Ramos (cell line): ENCODE measurements around the gene WDR45B.

Experiments used
- in situ Hi-C: fragments of 300-500 bp; cut with MboI; formaldehyde crosslinking; loops from one replicate; pipeline ENCODE4 v1.14.3; 2022; ENCODE audit warnings: low sequenced_read_pairs; ENCODE audit not compliant: unreplicated experiment

Gene WDR45B

GRCh38 chr17:82604532-82604931, 43.7 kb downstream of the WDR45B start:
- in situ Hi-C loops: no loop called here

GRCh38 chr17:82603981-82604448, 44.2 kb downstream of the WDR45B start:
- in situ Hi-C loops: no loop called here

GRCh38 chr17:82602986-82603710, 45.1 kb downstream of the WDR45B start:
- in situ Hi-C loops: no loop called here

GRCh38 chr17:82602487-82602886, 45.8 kb downstream of the WDR45B start:
- in situ Hi-C loops: no loop called here

- in situ Hi-C loops: no loop called here
Measured at GRCh38 chr17:82601447-82602000, 46.7 kb downstream of the WDR45B start.

- in situ Hi-C loops: no loop called here
Measured at GRCh38 chr17:82600731-82601446, 47.4 kb downstream of the WDR45B start.

GRCh38 chr17:82599674-82600661, 48.3 kb downstream of the WDR45B start:
- in situ Hi-C loops: no loop called here

GRCh38 chr17:82598256-82599119, 49.8 kb downstream of the WDR45B start:
- in situ Hi-C loops: no loop called here

- in situ Hi-C loops: no loop called here
Measured at GRCh38 chr17:82596837-82597672, 51.2 kb downstream of the WDR45B start.

GRCh38 chr17:82596296-82596695, 51.9 kb downstream of the WDR45B start:
- in situ Hi-C loops: no loop called here

- in situ Hi-C loops: no loop called here
Measured at GRCh38 chr17:82595893-82596292, 52.4 kb downstream of the WDR45B start.

- in situ Hi-C loops: no loop called here
Measured at GRCh38 chr17:82594571-82594970, 53.7 kb downstream of the WDR45B start.

- in situ Hi-C loops: no loop called here
Measured at GRCh38 chr17:82593590-82594087, 54.6 kb downstream of the WDR45B start.

- in situ Hi-C loops: no loop called here
Measured at GRCh38 chr17:82592767-82593589, 55.3 kb downstream of the WDR45B start.

GRCh38 chr17:82592289-82592766, 55.9 kb downstream of the WDR45B start:
- in situ Hi-C loops: no loop called here

GRCh38 chr17:82590881-82591539, 57.2 kb downstream of the WDR45B start:
- in situ Hi-C loops: no loop called here

- in situ Hi-C loops: no loop called here
Measured at GRCh38 chr17:82590216-82590615, 58.0 kb downstream of the WDR45B start.
